ENCODE measurements around the gene FNDC3B.

FNDC3B gene

GRCh38 chr3:172155897-172156585, 116.7 kb downstream of the FNDC3B start:
- no peak overlapping the region for H2AFZ ChIP-seq (ENCODE audit: low read length)
- no peaks in the 10 kb centered on the region for H3K9me3 ChIP-seq (replicated peaks; ENCODE audit: insufficient read depth, low read length)
- no peaks in the 10 kb centered on the region for H3K27me3 ChIP-seq (replicated peaks; ENCODE audit: insufficient read depth, low read length)
- H4K20me1 ChIP-seq (ENCODE audit: insufficient read depth, low read length), result 0 out of 2 replicates have a peak, but pooled peaks cover 1% of the 10 kb centered on the region
- TF ChIP-seq EZH2 (optimal IDR thresholded peaks at IDR 0.05; ENCODE audit: low read depth, low read length), result no peak
- TF ChIP-seq EZH2phosphoT487 (IDR thresholded peaks at IDR 0.05; ENCODE audit: low read length), result no peak
- H3K9me2 ChIP-seq (replicated peaks; ENCODE audit: insufficient read depth, low read length), result no peaks in the 10 kb centered on the region
- no peak overlapping the region for H3K4me3 ChIP-seq (ENCODE audit: low read length)
- peaks cover 99% of the 10 kb centered on the region for H3K79me2 ChIP-seq (ENCODE audit: low read length)
- no peaks in the 10 kb centered on the region for H3K36me3 ChIP-seq (replicated peaks; ENCODE audit: insufficient read depth, low read length)
- no peak overlapping the region for H3K27ac ChIP-seq (ENCODE audit: low read length)
- no peak overlapping the region for H3K4me2 ChIP-seq (ENCODE audit: low read depth, low read length)
- no peak overlapping the region for H3K9ac ChIP-seq (ENCODE audit: low read length)
- H3F3A ChIP-seq (ENCODE audit: insufficient read depth, low read length), result peaks cover 2% of the 10 kb centered on the region; the same call in 1 of the 2 replicates
- no peak for DNase-seq
- H3K4me1 ChIP-seq (ENCODE audit: low read length), result peaks cover 22% of the 10 kb centered on the region

- H3K4me2 ChIP-seq (ENCODE audit: low read depth, low read length), result no peak overlapping the region
- no peaks in the 10 kb centered on the region for H3K27me3 ChIP-seq (replicated peaks; ENCODE audit: insufficient read depth, low read length)
- H4K20me1 ChIP-seq (ENCODE audit: insufficient read depth, low read length), result 0 out of 2 replicates have a peak, but pooled peaks cover 3% of the 10 kb centered on the region
- no peak overlapping the region for H3K9ac ChIP-seq (ENCODE audit: low read length)
- no peak overlapping the region for H3K4me3 ChIP-seq (ENCODE audit: low read length)
- no peak for DNase-seq
- H3K4me1 ChIP-seq (ENCODE audit: low read length), result peaks cover 22% of the 10 kb centered on the region
- H3K27ac ChIP-seq (ENCODE audit: low read length), result no peak overlapping the region
- peaks cover 2% of the 10 kb centered on the region; the same call in 1 of the 2 replicates for H3F3A ChIP-seq (ENCODE audit: insufficient read depth, low read length)
- no peaks in the 10 kb centered on the region for H3K9me3 ChIP-seq (replicated peaks; ENCODE audit: insufficient read depth, low read length)
- no peak for TF ChIP-seq CTCF (IDR thresholded peaks at IDR 0.05; ENCODE audit: low read length)
- TF ChIP-seq EZH2 (optimal IDR thresholded peaks at IDR 0.05; ENCODE audit: low read depth, low read length), result no peak
- no peak for TF ChIP-seq EZH2phosphoT487 (IDR thresholded peaks at IDR 0.05; ENCODE audit: low read length)
- H2AFZ ChIP-seq (ENCODE audit: low read length), result no peak overlapping the region
- H3K79me2 ChIP-seq (ENCODE audit: low read length), result peaks cover 99% of the 10 kb centered on the region
- H3K9me2 ChIP-seq (replicated peaks; ENCODE audit: insufficient read depth, low read length), result no peaks in the 10 kb centered on the region
- H3K36me3 ChIP-seq (replicated peaks; ENCODE audit: insufficient read depth, low read length), result no peaks in the 10 kb centered on the region
Measured at GRCh38 chr3:172156586-172156955, 117.2 kb downstream of the FNDC3B start.

GRCh38 chr3:172157564-172158258, 118.3 kb downstream of the FNDC3B start:
- H3F3A ChIP-seq (ENCODE audit: insufficient read depth, low read length), result peaks cover 2% of the 10 kb centered on the region; the same call in 1 of the 2 replicates
- no peaks in the 10 kb centered on the region for H3K9me3 ChIP-seq (replicated peaks; ENCODE audit: insufficient read depth, low read length)
- peaks cover 99% of the 10 kb centered on the region for H3K79me2 ChIP-seq (ENCODE audit: low read length)
- no peak for DNase-seq
- no peaks in the 10 kb centered on the region for H3K36me3 ChIP-seq (replicated peaks; ENCODE audit: insufficient read depth, low read length)
- peaks cover 3% of the 10 kb centered on the region; the same call in 1 of the 2 replicates for H4K20me1 ChIP-seq (ENCODE audit: insufficient read depth, low read length)
- H3K4me3 ChIP-seq (ENCODE audit: low read length), result no peak overlapping the region
- no peak overlapping the region for H3K4me2 ChIP-seq (ENCODE audit: low read depth, low read length)
- no peak overlapping the region for H2AFZ ChIP-seq (ENCODE audit: low read length)
- no peaks in the 10 kb centered on the region for H3K9me2 ChIP-seq (replicated peaks; ENCODE audit: insufficient read depth, low read length)
- TF ChIP-seq EZH2 (optimal IDR thresholded peaks at IDR 0.05; ENCODE audit: low read depth, low read length) (no peak), EZH2phosphoT487 (IDR thresholded peaks at IDR 0.05; ENCODE audit: low read length) (no peak), CTCF (IDR thresholded peaks at IDR 0.05; ENCODE audit: low read length) (no peak)
- no peaks in the 10 kb centered on the region for H3K27me3 ChIP-seq (replicated peaks; ENCODE audit: insufficient read depth, low read length)
- H3K9ac ChIP-seq (ENCODE audit: low read length), result no peak overlapping the region
- H3K4me1 ChIP-seq (ENCODE audit: low read length), result peaks cover 20% of the 10 kb centered on the region
- H3K27ac ChIP-seq (ENCODE audit: low read length), result no peak overlapping the region
